GM18909 (cell line): ENCODE data around the gene ZIC4.

Experiments
- ATAC-seq: cut with Tn5 transposase; IDR thresholded peaks from one replicate; pipeline ENCODE4 v1.9.1; 2021; ENCODE audit warnings: mild to moderate bottlenecking; ENCODE audit not compliant: unreplicated experiment, poor library complexity

ZIC4 gene

GRCh38 chr3:147393261-147393942, 12.9 kb downstream of the ZIC4 start:
- no peak for ATAC-seq

GRCh38 chr3:147392625-147392946, 13.8 kb downstream of the ZIC4 start:
- no peak for ATAC-seq

GRCh38 chr3:147391781-147392624, 14.3 kb downstream of the ZIC4 start:
- no peak for ATAC-seq

GRCh38 chr3:147390589-147391569, 15.5 kb downstream of the ZIC4 start:
- no peak for ATAC-seq

GRCh38 chr3:147389717-147390116, 16.6 kb downstream of the ZIC4 start:
- ATAC-seq, result no peak

GRCh38 chr3:147388700-147389580, 17.4 kb downstream of the ZIC4 start:
- ATAC-seq, result no peak

- ATAC-seq, result no peak
Observed at GRCh38 chr3:147387885-147388699, 18.3 kb downstream of the ZIC4 start.

GRCh38 chr3:147387291-147387884, 19.0 kb downstream of the ZIC4 start:
- no peak for ATAC-seq

GRCh38 chr3:147385059-147386012, 21.0 kb downstream of the ZIC4 start:
- no peak for ATAC-seq

GRCh38 chr3:147384210-147385058, 21.9 kb downstream of the ZIC4 start:
- no peak for ATAC-seq

- no peak for ATAC-seq
Observed at GRCh38 chr3:147383617-147384016, 22.7 kb downstream of the ZIC4 start.

GRCh38 chr3:147381596-147381995, 24.7 kb downstream of the ZIC4 start:
- ATAC-seq, result no peak

GRCh38 chr3:147380977-147381376, 25.4 kb downstream of the ZIC4 start:
- ATAC-seq, result no peak

GRCh38 chr3:147380387-147380951, 25.9 kb downstream of the ZIC4 start:
- no peak for ATAC-seq

- no peak for ATAC-seq
Observed at GRCh38 chr3:147379651-147380050, 26.7 kb downstream of the ZIC4 start.
